ENCODE measurements around the gene UBXN11.

The UBXN11 gene

DNA sequence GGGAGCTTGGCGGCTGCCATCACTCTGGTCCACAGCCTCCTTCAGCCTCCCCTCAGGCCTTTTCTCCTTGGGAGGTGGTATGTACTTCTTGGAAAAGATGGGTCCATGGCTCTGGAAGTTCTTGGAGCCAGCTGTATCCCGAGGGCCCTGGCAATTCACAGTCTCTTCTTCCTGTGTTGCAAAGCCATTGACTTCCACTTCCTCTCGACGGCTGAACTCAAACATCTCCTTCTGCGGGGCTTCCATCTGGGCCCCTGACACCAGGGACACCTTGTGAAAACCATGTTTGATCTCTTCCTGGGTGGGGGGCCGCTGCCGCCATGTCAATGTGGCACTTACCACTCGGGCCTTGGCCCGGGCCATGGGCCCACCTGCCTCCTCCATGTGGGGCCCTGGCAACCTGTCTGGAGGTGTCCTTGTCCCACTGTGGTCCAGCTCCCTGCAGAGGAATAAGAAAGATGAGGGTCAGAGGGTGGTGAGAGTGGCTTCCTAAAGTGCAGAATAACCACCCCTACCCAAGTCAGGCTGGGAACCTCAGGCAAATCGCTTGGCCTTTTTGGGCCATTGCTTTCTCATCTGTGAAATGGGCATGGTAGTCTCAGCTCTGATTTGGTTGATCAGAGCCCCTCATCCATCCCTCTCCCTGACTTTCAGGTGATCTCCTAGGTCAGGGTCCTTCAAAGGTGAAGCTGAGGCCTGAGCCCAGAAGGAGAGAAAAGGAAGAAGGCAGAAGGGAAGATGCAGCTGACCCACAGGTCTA, 40.0 kb upstream of the UBXN11 start:
- no peak overlapping the region for H3K4me3 ChIP-seq (replicated peaks; ENCODE audit: low read depth, low read length)
- TF ChIP-seq, protein P1, sequence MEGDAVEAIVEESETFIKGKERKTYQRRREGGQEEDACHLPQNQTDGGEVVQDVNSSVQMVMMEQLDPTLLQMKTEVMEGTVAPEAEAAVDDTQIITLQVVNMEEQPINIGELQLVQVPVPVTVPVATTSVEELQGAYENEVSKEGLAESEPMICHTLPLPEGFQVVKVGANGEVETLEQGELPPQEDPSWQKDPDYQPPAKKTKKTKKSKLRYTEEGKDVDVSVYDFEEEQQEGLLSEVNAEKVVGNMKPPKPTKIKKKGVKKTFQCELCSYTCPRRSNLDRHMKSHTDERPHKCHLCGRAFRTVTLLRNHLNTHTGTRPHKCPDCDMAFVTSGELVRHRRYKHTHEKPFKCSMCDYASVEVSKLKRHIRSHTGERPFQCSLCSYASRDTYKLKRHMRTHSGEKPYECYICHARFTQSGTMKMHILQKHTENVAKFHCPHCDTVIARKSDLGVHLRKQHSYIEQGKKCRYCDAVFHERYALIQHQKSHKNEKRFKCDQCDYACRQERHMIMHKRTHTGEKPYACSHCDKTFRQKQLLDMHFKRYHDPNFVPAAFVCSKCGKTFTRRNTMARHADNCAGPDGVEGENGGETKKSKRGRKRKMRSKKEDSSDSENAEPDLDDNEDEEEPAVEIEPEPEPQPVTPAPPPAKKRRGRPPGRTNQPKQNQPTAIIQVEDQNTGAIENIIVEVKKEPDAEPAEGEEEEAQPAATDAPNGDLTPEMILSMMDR (IDR thresholded peaks at IDR 0.05; ENCODE audit: low read depth, low read length, missing control alignments), result no peak
- DNase-seq (ENCODE audit: extremely low read depth, low read depth), result no peak

GRCh38 chr1:26345718-26346117, 39.3 kb upstream of the UBXN11 start:
- DNase-seq (ENCODE audit: extremely low read depth, low read depth), result no peak
- TF ChIP-seq, protein P1 (IDR thresholded peaks at IDR 0.05; ENCODE audit: low read depth, low read length, missing control alignments), result no peak
- H3K4me3 ChIP-seq (replicated peaks; ENCODE audit: low read depth, low read length), result no peak overlapping the region

GRCh38 chr1:26344147-26344920, 37.9 kb upstream of the UBXN11 start:
- H3K4me3 ChIP-seq (replicated peaks; ENCODE audit: low read depth, low read length), result no peak overlapping the region
- TF ChIP-seq, protein P1 (IDR thresholded peaks at IDR 0.05; ENCODE audit: low read depth, low read length, missing control alignments), result no peak
- no peak for DNase-seq (ENCODE audit: extremely low read depth, low read depth)

DNA sequence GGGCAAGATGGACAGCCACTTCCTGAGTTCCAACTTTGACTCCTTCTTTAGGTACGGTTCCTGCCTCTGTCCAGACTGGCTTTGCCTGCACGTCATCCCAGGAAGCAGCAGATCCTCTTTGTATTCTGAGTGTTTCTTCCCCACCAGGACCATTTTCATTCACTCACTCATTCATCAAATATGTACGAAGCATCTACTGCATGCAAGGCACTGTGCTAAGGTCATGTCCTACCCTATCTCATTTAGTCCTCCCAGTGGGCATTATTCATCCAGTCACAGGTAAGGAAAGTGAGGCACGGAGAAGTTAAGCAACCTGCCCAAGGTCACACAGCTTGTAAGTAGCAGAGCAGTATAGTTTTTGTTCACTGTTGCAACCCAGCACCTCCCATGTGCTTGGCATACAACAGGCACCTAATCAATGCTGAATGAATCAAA, 33.6 kb upstream of the UBXN11 start:
- TF ChIP-seq, protein P1 (IDR thresholded peaks at IDR 0.05; ENCODE audit: low read depth, low read length, missing control alignments), result no peak
- no peak for DNase-seq (ENCODE audit: extremely low read depth, low read depth)
- H3K4me3 ChIP-seq (replicated peaks; ENCODE audit: low read depth, low read length), result no peak overlapping the region

GRCh38 chr1:26338670-26339069, 32.2 kb upstream of the UBXN11 start:
- TF ChIP-seq, protein P1 (IDR thresholded peaks at IDR 0.05; ENCODE audit: low read depth, low read length, missing control alignments), result no peak
- DNase-seq (ENCODE audit: extremely low read depth, low read depth), result no peak
- no peak overlapping the region for H3K4me3 ChIP-seq (replicated peaks; ENCODE audit: low read depth, low read length)

DNA sequence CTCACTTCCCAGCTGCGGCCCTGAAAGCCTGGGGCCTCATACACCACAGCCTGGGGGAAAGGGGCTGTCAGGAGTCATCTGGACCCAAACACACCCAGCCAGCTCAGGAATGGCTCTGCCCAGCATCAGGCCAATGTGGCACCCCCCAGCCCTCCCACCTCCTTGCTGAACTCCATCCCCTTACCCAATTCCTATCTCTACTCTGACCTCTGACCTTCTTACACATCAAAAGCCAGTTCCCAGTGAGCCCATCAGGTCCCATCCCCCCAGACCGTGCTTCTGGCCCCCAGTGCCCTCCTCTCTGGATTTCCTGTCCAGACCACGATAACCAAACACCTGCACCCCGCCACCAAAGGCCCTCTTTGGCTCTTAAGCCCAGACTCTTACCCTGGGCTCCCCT, 31.2 kb upstream of the UBXN11 start:
- TF ChIP-seq, protein P1 (IDR thresholded peaks at IDR 0.05; ENCODE audit: low read depth, low read length, missing control alignments), result no peak
- no peak for DNase-seq (ENCODE audit: extremely low read depth, low read depth)
- no peak overlapping the region for H3K4me3 ChIP-seq (replicated peaks; ENCODE audit: low read depth, low read length)

Data from HFF-Myc (cell line).